HPDE6-E6E7 (cell line): ENCODE measurements around the gene EIF2D.

ENCODE experiments used
- DNase-seq: peaks from one replicate; pipeline ENCODE4 v3.0.0; 2011; ENCODE audit warnings: missing footprints; ENCODE audit errors: extremely low spot score

The EIF2D gene

GRCh38 chr1:206547104-206547503 lies 65.2 kb downstream of the EIF2D start:
- no peak for DNase-seq

- no peak for DNase-seq
These were observed 66.9 kb downstream of the EIF2D start for GRCh38 chr1:206545351-206545750.

GRCh38 chr1:206544562-206545257 lies 67.6 kb downstream of the EIF2D start:
- DNase-seq = peak; percentile 70
